GM23338 (cell line): ENCODE data around the gene EFCAB6. TPM values are rescaled to one million over a fixed set of nuclear protein-coding genes. Genes with fewer than 3 reads are reported as not detected.

Experiments used
- ATAC-seq: fragments of 200-7000 bp; cut with Tn5 transposase; 3 replicates; pipeline ENCODE4 v1.9.1; 2020
- DNase-seq: peaks from one replicate; pipeline ENCODE4 v3.0.0-alpha.2; 2015; ENCODE audit warnings: low spot score
- H2AFZ ChIP-seq: fragments of 200-600 bp; sonication (generic); 2 replicates; pipeline ENCODE4 v1.8.0; 2016; ENCODE audit warnings: antibody characterized with exemption, mild to moderate bottlenecking, moderate library complexity
- H3F3A ChIP-seq: fragments of 200-600 bp; sonication (generic); replicated peaks from 2 replicates; pipeline ENCODE4 v1.8.0; 2017; ENCODE audit warnings: antibody characterized with exemption, mixed run types, low read depth
- H3K27ac ChIP-seq: fragments of 200-600 bp; sonication (generic); 2 replicates; pipeline ENCODE4 v1.6.1; 2016; ENCODE audit warnings: low read depth
- H3K27me3 ChIP-seq: fragments of 200-600 bp; sonication (generic); 2 replicates; pipeline ENCODE4 v1.8.0; 2016; ENCODE audit warnings: mild to moderate bottlenecking, mixed run types, moderate library complexity; ENCODE audit not compliant: insufficient read depth
- H3K36me3 ChIP-seq: fragments of 200-600 bp; sonication (generic); 2 replicates; pipeline ENCODE4 v1.8.0; 2016; ENCODE audit warnings: mild to moderate bottlenecking; ENCODE audit not compliant: insufficient read depth
- H3K4me1 ChIP-seq: fragments of 200-600 bp; sonication (generic); 2 replicates; pipeline ENCODE4 v1.8.0; 2016; ENCODE audit warnings: mild to moderate bottlenecking, moderate library complexity; ENCODE audit not compliant: insufficient read depth
- H3K4me2 ChIP-seq: fragments of 200-600 bp; sonication (generic); 2 replicates; pipeline ENCODE4 v1.7.1; 2017; ENCODE audit warnings: mixed run types
- H3K4me3 ChIP-seq: fragments of 200-600 bp; sonication (generic); 2 replicates; pipeline ENCODE4 v1.6.1; 2016; ENCODE audit warnings: mixed run types
- H3K79me2 ChIP-seq: fragments of 200-600 bp; sonication (generic); replicated peaks from 2 replicates; pipeline ENCODE4 v1.8.0; 2017; ENCODE audit warnings: mild to moderate bottlenecking; ENCODE audit not compliant: insufficient read depth
- H3K9me2 ChIP-seq: fragments of 200-600 bp; sonication (generic); 2 replicates; pipeline ENCODE4 v1.8.0; 2017; ENCODE audit not compliant: insufficient read depth
- H4K20me1 ChIP-seq: fragments of 200-600 bp; sonication (generic); replicated peaks from 2 replicates; pipeline ENCODE4 v1.8.0; 2017; ENCODE audit warnings: mild to moderate bottlenecking; ENCODE audit not compliant: insufficient read depth
- H3K27ac Mint-ChIP-seq: 2 replicates; pipeline ENCODE4 v1.8.0; 2020; ENCODE audit warnings: inconsistent platforms, mild to moderate bottlenecking, moderate library complexity, mixed read lengths
- H3K27me3 Mint-ChIP-seq: 3 replicates; pipeline ENCODE4 v1.8.0; 2022; ENCODE audit warnings: low read depth, mild to moderate bottlenecking, moderate library complexity, mixed read lengths, inconsistent platforms; ENCODE audit not compliant: insufficient read depth, poor library complexity
- H3K36me3 Mint-ChIP-seq: 3 replicates; pipeline ENCODE4 v1.8.0; 2021; ENCODE audit warnings: low read depth, mild to moderate bottlenecking, inconsistent platforms, moderate library complexity, mixed read lengths
- H3K4me1 Mint-ChIP-seq: 3 replicates; pipeline ENCODE4 v1.8.0; 2020; ENCODE audit warnings: mild to moderate bottlenecking, inconsistent platforms, mixed read lengths
- H3K4me3 Mint-ChIP-seq: 3 replicates; pipeline ENCODE4 v1.8.0; 2021; ENCODE audit warnings: moderate library complexity, mild to moderate bottlenecking, inconsistent platforms, mixed read lengths
- H3K9me3 Mint-ChIP-seq: 3 replicates; pipeline ENCODE4 v1.8.0; 2020; ENCODE audit warnings: moderate library complexity, mild to moderate bottlenecking, inconsistent platforms, mixed read lengths
- CREB1 ChIP-seq: fragments of 250-450 bp; sonication (Bioruptor Pico); IDR thresholded peaks from 2 replicates; pipeline ENCODE4 v1.5.0; 2020; ENCODE audit warnings: low read depth, mild to moderate bottlenecking, moderate library complexity
- CTCF ChIP-seq, 2 experiments: fragments of 200-600 bp in 1 of 2; sonication (generic) in 1 of 2; conservative IDR thresholded peaks; 2 replicates each; pipeline versions ENCODE4 v1.5.1 to v1.6.1; 2016 to 2017; ENCODE audit warnings: antibody characterized with exemption in 2 of 2, low read depth in 2 of 2, mild to moderate bottlenecking in 2 of 2, moderate library complexity in 1 of 2
- ETS1 ChIP-seq: IDR thresholded peaks from 2 replicates; pipeline ENCODE4 v1.6.1; 2016; ENCODE audit warnings: antibody characterized with exemption
- EZH2 ChIP-seq: fragments of 200-600 bp; sonication (generic); IDR thresholded peaks from one replicate; pipeline ENCODE4 v1.8.0; 2017; ENCODE audit warnings: antibody characterized with exemption, mild to moderate bottlenecking, low read depth; ENCODE audit not compliant: unreplicated experiment
- EZH2phosphoT487 ChIP-seq: fragments of 200-600 bp; sonication (generic); IDR thresholded peaks from one replicate; pipeline ENCODE4 v1.8.1; 2018; ENCODE audit warnings: antibody characterized with exemption; ENCODE audit not compliant: unreplicated experiment
- JUNB ChIP-seq: IDR thresholded peaks from one replicate; pipeline ENCODE4 v1.6.1; 2016; ENCODE audit warnings: antibody characterized with exemption; ENCODE audit not compliant: unreplicated experiment
- NANOG ChIP-seq: IDR thresholded peaks from 2 replicates; pipeline ENCODE4 v1.6.1; 2016; ENCODE audit warnings: antibody characterized with exemption, borderline replicate concordance
- POLR2AphosphoS5 ChIP-seq: IDR thresholded peaks from 2 replicates; pipeline ENCODE4 v1.6.1; 2016; ENCODE audit warnings: antibody characterized with exemption, low read depth
- REST ChIP-seq: IDR thresholded peaks from one replicate; pipeline ENCODE4 v1.6.1; 2018; ENCODE audit warnings: antibody characterized with exemption; ENCODE audit not compliant: unreplicated experiment
- STAT1 ChIP-seq: IDR thresholded peaks from one replicate; pipeline ENCODE4 v1.6.1; 2016; ENCODE audit warnings: antibody characterized with exemption; ENCODE audit not compliant: unreplicated experiment
- ZNF114 ChIP-seq: fragments of 250-450 bp; sonication (Bioruptor Pico); IDR thresholded peaks from 2 replicates; pipeline ENCODE4 v1.5.0; 2020; ENCODE audit warnings: mild to moderate bottlenecking, moderate library complexity
- ZNF331 ChIP-seq: fragments of 250-450 bp; sonication (Bioruptor Pico); IDR thresholded peaks from 2 replicates; pipeline ENCODE4 v1.5.0; 2020; ENCODE audit warnings: low read depth, mild to moderate bottlenecking, moderate library complexity
- ZNF462 ChIP-seq: fragments of 250-450 bp; sonication (Bioruptor Pico); IDR thresholded peaks from 2 replicates; pipeline ENCODE4 v1.5.0; 2020; ENCODE audit warnings: mild to moderate bottlenecking, moderate library complexity
- polyA plus RNA-seq: library from polyadenylated mRNA; unstranded; fragments of >200 nt; fragmentation: Nextera tagmentation; extraction: Ambion mirVana; gene quantifications from 2 replicates; pipeline ENCODE4 v1.2.1, GENCODE V29; 2016
- total RNA-seq: library from RNA; depleted of rRNA; stranded (reverse); fragments of >200 nt; shearing (Covaris generic); gene quantifications from 2 replicates; pipeline ENCODE4 v1.2.3, GENCODE V29; 2014

The EFCAB6 gene
- total and polyA plus RNA-seq, 2 experiments from 2014 or later: 1.1 to 1.8 TPM

GRCh38 chr22:43851979-43852307, 39.8 kb upstream of the EFCAB6 start:
- Histone ChIP-seq H3F3A (no peaks in the 10 kb centered on the region), H2AFZ (no peak overlapping the region), H3K9me2 (no peaks in the 10 kb centered on the region), H3K4me1 (no peaks in the 10 kb centered on the region), H3K27me3 (no peaks in the 10 kb centered on the region), H3K4me3 (no peak overlapping the region), H3K36me3 (no peaks in the 10 kb centered on the region; the same call in 1 of the 2 replicates), H4K20me1 (no peaks in the 10 kb centered on the region; the same call in none of the 2 replicates), H3K27ac (no peak overlapping the region), H3K4me2 (no peak overlapping the region), H3K79me2 (peaks cover 72% of the 10 kb centered on the region)
- TF ChIP-seq ZNF462 (CRISPR knock-in tag) (no peak), REST (no peak), NANOG (no peak), STAT1 (no peak), EZH2phosphoT487 (no peak), JUNB (no peak), EZH2 (no peak), ETS1 (no peak), ZNF331 (CRISPR knock-in tag) (no peak), CTCF (conservative IDR thresholded peaks at IDR 0.05; ENCODE audit: low read depth in 2 of 2) (no peak), CREB1 (no peak), POLR2AphosphoS5 (no peak), ZNF114 (CRISPR knock-in tag) (no peak)
- Mint-ChIP-seq H3K4me3 (no peak overlapping the region), H3K27me3 (peaks cover 5% of the 10 kb centered on the region), H3K27ac (no peak overlapping the region; the same call in 1 of the 2 replicates), H3K36me3 (peaks cover 8% of the 10 kb centered on the region), H3K9me3 (peaks cover 8% of the 10 kb centered on the region), H3K4me1 (peaks cover 34% of the 10 kb centered on the region)
- ATAC-seq (no peak), DNase-seq (no peak)
